Upper lobe of left lung (tissue), 6 donors: ENCODE measurements around the gene CRKL. TPM values are rescaled to one million over a fixed set of nuclear protein-coding genes. Genes with fewer than 3 reads are reported as not detected.
A peak's percentile ranks its signal among the peaks of the same experiment; 100 is the strongest.

ENCODE experiments used
- ATAC-seq, 2 donors: fragments of 200-7000 bp; cut with Tn5 transposase; one replicate each; pipeline ENCODE4 v1.9.1; 2022; ENCODE audit warnings: mild to moderate bottlenecking in 2 of 2, moderate library complexity in 2 of 2; ENCODE audit not compliant: low FRiP score in 2 of 2
- DNase-seq, 2 donors: peaks; one replicate each; pipeline ENCODE4 v3.0.0-alpha.2; 2019 to 2020
- H3K27ac ChIP-seq, 4 donors: fragments of 200-600 bp; sonication (generic); one replicate each; pipeline ENCODE4 v1.5.1; 2016 to 2019
- H3K27me3 ChIP-seq, 4 donors: fragments of 200-600 bp; sonication (generic); one replicate each; pipeline ENCODE4 v1.5.1; 2017 to 2019
- H3K36me3 ChIP-seq, 4 donors: fragments of 200-600 bp; sonication (generic); one replicate each; pipeline ENCODE4 v1.5.1; 2016 to 2019
- H3K4me1 ChIP-seq, 4 donors: fragments of 200-600 bp; sonication (generic); one replicate each; pipeline ENCODE4 v1.5.1; 2018 to 2019
- H3K4me3 ChIP-seq, 4 donors: fragments of 200-600 bp; sonication (generic); one replicate each; pipeline ENCODE4 v1.5.1; 2017 to 2019; ENCODE audit warnings: mild to moderate bottlenecking in 2 of 4, moderate library complexity in 1 of 4
- H3K9me3 ChIP-seq, 4 donors: fragments of 200-600 bp; sonication (generic); one replicate each; pipeline ENCODE4 v1.5.1; 2018 to 2019
- EP300 ChIP-seq, 4 donors: sonication (generic); formaldehyde crosslinking; IDR thresholded peaks; one replicate each; pipeline ENCODE4 v1.5.1; 2017; ENCODE audit warnings: antibody characterized with exemption in 4 of 4, control low read depth in 2 of 4
- POLR2A ChIP-seq, 4 donors: fragments of 450-650 bp; IDR thresholded peaks; one replicate each; pipeline ENCODE4 v1.5.1; 2016 to 2017; ENCODE audit warnings: antibody characterized with exemption in 4 of 4, mild to moderate bottlenecking in 2 of 4
- POLR2AphosphoS5 ChIP-seq, 2 donors: sonication (generic); formaldehyde crosslinking; IDR thresholded peaks; one replicate each; pipeline ENCODE4 v1.5.1; 2017; ENCODE audit warnings: antibody characterized with exemption in 2 of 2
- WGBS, 2 donors: methylation state at CpG; one replicate each; pipeline ENCODE4 v1.1.5; 2017 to 2018; 5-methylcytosine and 5-hydroxymethylcytosine counted together
- total RNA-seq, 6 donors: library from RNA; depleted of rRNA in 4 of 6; stranded (reverse); fragments of >200 nt in 4 of 6; gene quantifications; one replicate each; pipeline versions ENCODE4 v1.1.0 to v1.2.1, GENCODE V29; 2016 to 2021
- TF ChIP-seq, protein P1 (sequence below), 6 experiments: fragments of 450-650 bp in 4 of 6; fragments of 200-600 bp in 2 of 6; sonication (generic) in 2 of 6; IDR thresholded peaks; one replicate each; pipeline ENCODE4 v1.5.1; 2016 to 2019; ENCODE audit warnings: antibody characterized with exemption in 6 of 6
- donor health status: DM: no; HTN: no; CAD: no; lungs with moderate emphysema.
- donor health status: DM: no; HTN: yes; CAD: no; lungs with severe emphysema.

The CRKL gene
- total RNA-seq, 6 donors from 2014 or later: 35.6 to 65.4 (median 53.4) TPM

DNA sequence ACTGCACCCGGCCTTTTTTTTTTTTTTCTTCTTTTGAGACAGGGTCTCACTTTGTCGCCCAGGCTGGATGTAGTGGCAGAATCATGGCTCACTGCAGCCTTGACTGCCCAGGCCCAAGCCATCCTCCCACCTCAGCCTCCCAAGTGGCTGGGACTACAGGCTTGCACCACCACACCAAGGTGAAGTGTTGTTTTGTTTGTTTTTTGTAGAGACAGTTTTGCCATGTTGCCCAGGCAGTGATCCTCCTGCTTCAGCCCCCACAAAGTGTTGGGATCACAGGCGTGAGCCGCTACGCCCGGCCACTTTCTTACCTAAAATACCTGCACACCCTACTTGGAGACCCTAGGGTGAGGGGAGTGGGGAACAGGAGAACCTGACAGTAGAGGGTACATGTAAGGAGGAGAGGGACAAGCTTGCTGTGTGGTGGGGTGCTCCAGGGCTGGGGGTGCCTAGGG is 45.3 kb downstream of the CRKL start:
- Histone ChIP-seq H3K36me3 (no peaks in the 10 kb centered on the region), H3K4me3 (no peak overlapping the region), H3K9me3 (no peaks in the 10 kb centered on the region), H3K27me3 (peaks cover 0 to 10% (median 3%) of the 10 kb centered on the region in 4 donors), H3K4me1 (peaks cover 14 to 31% (median 18%) of the 10 kb centered on the region in 4 donors), H3K27ac (no peak overlapping the region)
- 95 to 97% methylated on average over 6 of the region's 6 CpGs for WGBS, 2 donors
- no peak for TF ChIP-seq POLR2AphosphoS5 (IDR thresholded peaks at IDR 0.05)
- no peak for TF ChIP-seq EP300 (IDR thresholded peaks at IDR 0.05)
- TF ChIP-seq POLR2A (IDR thresholded peaks at IDR 0.05): no peak
- TF ChIP-seq, protein P1, sequence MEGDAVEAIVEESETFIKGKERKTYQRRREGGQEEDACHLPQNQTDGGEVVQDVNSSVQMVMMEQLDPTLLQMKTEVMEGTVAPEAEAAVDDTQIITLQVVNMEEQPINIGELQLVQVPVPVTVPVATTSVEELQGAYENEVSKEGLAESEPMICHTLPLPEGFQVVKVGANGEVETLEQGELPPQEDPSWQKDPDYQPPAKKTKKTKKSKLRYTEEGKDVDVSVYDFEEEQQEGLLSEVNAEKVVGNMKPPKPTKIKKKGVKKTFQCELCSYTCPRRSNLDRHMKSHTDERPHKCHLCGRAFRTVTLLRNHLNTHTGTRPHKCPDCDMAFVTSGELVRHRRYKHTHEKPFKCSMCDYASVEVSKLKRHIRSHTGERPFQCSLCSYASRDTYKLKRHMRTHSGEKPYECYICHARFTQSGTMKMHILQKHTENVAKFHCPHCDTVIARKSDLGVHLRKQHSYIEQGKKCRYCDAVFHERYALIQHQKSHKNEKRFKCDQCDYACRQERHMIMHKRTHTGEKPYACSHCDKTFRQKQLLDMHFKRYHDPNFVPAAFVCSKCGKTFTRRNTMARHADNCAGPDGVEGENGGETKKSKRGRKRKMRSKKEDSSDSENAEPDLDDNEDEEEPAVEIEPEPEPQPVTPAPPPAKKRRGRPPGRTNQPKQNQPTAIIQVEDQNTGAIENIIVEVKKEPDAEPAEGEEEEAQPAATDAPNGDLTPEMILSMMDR (IDR thresholded peaks at IDR 0.05): no peak
- no peak for DNase-seq
- no peak for ATAC-seq

DNA sequence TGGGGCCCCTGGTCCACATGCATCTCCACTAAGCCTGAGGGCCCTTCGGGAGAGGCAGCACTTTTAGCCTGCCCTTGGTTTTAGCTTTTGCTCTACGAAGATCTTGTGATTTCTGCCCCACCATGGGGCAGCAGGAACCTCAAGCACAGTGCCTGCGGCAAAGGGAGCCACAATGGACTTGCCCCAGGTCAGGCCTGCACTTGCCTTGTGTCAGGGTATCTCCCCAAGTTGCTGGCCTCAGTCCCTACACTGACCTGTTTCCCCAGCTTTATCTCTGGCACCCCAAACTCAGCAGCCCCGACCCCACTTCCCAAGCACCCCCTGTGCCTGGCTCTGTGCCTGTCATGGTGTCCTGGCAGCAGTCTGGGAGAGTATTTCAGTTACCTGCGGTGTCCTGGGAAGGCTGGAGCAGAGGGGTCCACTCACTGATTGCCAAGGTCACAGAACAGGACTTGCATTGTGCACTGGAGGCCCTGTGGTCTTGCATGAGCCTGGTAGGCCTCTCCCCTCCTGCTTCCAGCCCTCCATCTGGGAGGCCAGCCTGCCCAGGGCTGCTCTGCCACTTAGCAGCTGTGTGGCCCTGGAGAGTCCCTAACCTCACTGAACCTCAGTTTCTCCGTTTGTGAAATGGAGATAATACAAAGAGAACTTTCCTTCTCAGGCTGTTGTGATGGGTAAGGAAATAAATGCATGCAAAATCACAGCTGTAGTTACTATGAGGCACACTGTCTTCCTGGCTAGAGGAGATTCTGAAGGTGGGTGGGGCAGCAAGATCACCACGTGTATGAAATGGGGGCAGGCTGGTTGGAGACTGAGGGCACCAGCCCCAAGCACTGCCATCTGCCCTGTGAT is 46.2 kb downstream of the CRKL start:
- 70 to 85% methylated on average over 5 to 7 of the region's 7 CpGs for WGBS, 2 donors

DNA sequence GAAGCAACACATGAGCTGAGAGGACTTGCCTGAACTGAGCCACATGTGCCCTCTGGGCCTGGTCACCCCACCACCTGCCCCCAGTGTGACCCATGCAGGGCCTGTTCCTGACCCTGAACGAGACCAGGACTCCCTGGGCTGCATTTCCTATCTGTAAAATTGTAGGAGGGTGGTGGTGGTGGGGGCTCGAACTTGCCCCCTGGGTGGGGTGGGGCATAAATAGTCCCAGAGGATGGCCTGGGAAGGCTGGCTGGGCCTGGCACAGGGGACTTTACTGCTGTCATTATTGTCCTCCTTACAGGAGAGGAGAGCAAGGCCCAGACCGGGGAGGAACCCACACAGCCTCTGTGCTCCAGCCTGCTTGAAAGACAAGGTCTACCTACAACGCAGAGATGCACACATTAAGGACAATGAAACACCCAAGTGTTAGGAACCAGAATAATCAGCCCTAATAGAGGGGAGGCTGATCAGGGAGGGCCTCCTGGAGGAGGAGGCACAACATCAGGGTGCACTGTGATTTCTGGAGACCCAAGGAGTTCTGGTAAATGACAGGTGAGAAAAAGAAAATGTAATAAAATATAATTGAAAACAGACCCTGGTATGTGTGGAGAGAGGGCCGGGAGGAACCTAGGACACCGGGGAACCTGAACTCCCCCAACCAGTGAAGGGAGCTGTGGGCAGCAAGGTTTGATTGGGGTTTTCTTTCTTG is 47.0 kb downstream of the CRKL start:
- 51 to 61% methylated on average over 4 to 6 of the region's 6 CpGs for WGBS, 2 donors

More for the DNA sequence above, 46.2 kb downstream of the CRKL start:
- no peak overlapping the region for H3K4me3 ChIP-seq
- peaks cover 0 to 10% (median 3%) of the 10 kb centered on the region in 4 donors for H3K27me3 ChIP-seq
- H3K36me3 ChIP-seq: no peaks in the 10 kb centered on the region
- TF ChIP-seq POLR2A (IDR thresholded peaks at IDR 0.05) (no peak), EP300 (IDR thresholded peaks at IDR 0.05) (no peak), POLR2AphosphoS5 (IDR thresholded peaks at IDR 0.05) (no peak)
- TF ChIP-seq, protein P1 (IDR thresholded peaks at IDR 0.05): no peak
- H3K27ac ChIP-seq: no peak overlapping the region
- no peaks in the 10 kb centered on the region for H3K9me3 ChIP-seq
- no peak for ATAC-seq
- peaks cover 8 to 22% (median 10%) of the 10 kb centered on the region in 4 donors for H3K4me1 ChIP-seq
- DNase-seq: no peak

DNA sequence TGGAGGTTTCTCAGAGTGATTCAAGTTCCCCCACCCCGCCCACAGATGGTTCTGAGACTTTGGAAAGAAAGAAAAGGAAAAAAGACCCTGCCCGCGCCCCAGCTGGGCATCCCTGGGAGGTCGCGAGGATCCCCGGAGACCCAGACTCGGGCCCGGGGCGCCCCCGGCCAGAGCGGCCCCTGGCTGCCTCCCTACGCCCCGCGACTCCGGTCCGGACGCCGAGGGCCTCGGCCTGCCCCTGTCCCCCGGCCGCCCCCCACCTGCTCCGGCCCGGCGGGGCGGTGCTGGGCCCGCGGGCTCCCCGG is 47.5 kb downstream of the CRKL start:
- Histone ChIP-seq H3K27me3 (peaks cover 0 to 10% (median 3%) of the 10 kb centered on the region in 4 donors), H3K36me3 (no peaks in the 10 kb centered on the region), H3K9me3 (no peaks in the 10 kb centered on the region), H3K4me3 (peak overlapping the region in 3 of 4 donors; percentile 37 to 47 (median 38)), H3K27ac (no peak overlapping the region), H3K4me1 (peaks cover 8 to 22% (median 9%) of the 10 kb centered on the region in 4 donors)
- WGBS, 2 donors: 6 to 16% methylated on average over 5 to 21 of the region's 28 CpGs
- TF ChIP-seq POLR2AphosphoS5 (IDR thresholded peaks at IDR 0.05): no peak
- ATAC-seq (no peak), DNase-seq (no peak)

More for the DNA sequence above, 47.0 kb downstream of the CRKL start:
- H3K36me3 ChIP-seq: no peaks in the 10 kb centered on the region
- H3K27ac ChIP-seq: no peak overlapping the region
- peak overlapping the region in 3 of 4 donors; percentile 37 to 47 (median 38) for H3K4me3 ChIP-seq
- DNase-seq: no peak
- ATAC-seq: no peak
- peaks cover 0 to 10% (median 3%) of the 10 kb centered on the region in 4 donors for H3K27me3 ChIP-seq
- TF ChIP-seq EP300 (IDR thresholded peaks at IDR 0.05) (no peak), POLR2AphosphoS5 (IDR thresholded peaks at IDR 0.05) (no peak), POLR2A (IDR thresholded peaks at IDR 0.05) (no peak)
- TF ChIP-seq, protein P1 (IDR thresholded peaks at IDR 0.05): no peak
- peaks cover 8 to 22% (median 9%) of the 10 kb centered on the region in 4 donors for H3K4me1 ChIP-seq
- H3K9me3 ChIP-seq: no peaks in the 10 kb centered on the region
